Activated T-helper 9 cell treated with anti-CD3 and anti-CD28 coated beads, Interleukin-2, amount 50 U/mL, for 16 hours (primary cell): ENCODE data around the gene RAD18.

ENCODE experiments used
- DNase-seq: peaks from one replicate; pipeline ENCODE4 v3.0.0-alpha.2; 2020; ENCODE audit warnings: low read depth

The RAD18 gene

DNA sequence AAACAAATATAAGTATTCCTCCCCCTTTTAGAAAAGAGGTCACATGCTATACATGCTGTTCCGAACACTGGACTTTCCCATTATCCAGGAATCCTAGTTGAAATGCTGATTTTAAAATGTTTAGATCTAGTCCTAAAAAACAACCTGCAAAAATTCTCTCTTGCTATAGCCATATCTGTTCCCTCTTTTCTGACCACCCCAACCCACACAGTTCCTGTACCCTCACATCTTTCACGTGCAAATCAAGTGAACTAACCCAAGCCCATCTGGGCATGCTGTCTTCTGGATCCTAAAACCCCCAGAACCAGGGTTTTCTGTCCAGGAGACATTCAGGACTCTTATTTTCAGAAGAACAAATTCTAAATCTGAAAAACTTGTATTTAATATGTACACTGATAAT lies 67.4 kb downstream of the RAD18 start:
- DNase-seq: no peak

DNA sequence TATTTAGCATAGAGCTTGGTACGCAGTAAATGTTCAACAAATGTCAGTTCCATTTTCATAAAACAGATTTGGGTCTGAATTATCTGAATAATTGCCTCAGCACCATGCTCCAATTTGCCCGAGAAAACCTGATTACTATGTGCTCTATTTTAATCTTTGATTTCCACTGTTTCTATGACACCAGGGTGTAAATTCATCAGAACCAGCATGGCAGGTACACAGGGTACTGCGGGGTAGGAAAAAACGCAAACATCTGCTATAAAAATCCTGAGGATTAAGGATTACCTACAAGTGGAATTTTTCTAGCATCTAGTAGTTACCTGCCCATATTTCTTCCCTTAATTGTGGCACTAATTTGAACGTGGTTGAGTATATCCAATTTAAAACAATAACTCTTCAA lies 70.3 kb downstream of the RAD18 start:
- DNase-seq: no peak

DNA sequence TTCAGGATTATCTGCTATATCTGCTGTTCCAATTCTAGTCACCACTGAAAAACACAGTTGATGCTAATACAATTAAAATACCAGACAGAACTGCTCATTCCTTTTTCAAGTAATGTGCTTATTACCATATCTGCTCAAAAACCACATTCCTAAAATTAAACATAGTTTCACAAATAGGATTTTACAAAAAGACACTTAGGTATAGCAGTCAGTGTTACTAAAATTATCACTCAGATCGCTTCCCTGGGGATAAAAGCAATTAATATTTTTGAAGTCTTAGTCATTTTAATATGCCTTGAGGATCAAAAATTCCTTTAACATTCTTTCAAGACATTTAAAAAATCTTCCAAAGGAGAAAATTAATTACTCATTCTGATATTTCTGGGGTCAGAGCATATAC lies 71.5 kb downstream of the RAD18 start:
- no peak for DNase-seq

DNA sequence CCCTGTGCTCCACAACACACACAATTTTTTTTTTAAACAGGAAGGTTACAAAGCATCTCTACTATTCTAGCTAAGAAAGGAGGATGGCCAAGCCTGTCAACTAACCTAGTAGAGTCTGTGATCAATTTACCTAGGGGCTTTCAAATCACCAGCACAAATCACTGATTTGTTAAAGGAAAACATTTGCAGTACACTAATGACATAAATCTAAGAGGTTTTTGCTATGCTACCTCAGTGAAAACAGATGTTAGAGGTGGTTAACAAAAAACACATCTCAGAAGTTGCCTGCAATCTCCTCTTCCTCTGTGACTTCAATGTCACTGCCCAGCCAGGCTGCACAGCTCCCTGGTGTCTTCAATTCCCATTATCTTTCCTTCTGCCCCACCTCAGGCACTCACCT lies 72.0 kb downstream of the RAD18 start:
- DNase-seq: no peak

DNA sequence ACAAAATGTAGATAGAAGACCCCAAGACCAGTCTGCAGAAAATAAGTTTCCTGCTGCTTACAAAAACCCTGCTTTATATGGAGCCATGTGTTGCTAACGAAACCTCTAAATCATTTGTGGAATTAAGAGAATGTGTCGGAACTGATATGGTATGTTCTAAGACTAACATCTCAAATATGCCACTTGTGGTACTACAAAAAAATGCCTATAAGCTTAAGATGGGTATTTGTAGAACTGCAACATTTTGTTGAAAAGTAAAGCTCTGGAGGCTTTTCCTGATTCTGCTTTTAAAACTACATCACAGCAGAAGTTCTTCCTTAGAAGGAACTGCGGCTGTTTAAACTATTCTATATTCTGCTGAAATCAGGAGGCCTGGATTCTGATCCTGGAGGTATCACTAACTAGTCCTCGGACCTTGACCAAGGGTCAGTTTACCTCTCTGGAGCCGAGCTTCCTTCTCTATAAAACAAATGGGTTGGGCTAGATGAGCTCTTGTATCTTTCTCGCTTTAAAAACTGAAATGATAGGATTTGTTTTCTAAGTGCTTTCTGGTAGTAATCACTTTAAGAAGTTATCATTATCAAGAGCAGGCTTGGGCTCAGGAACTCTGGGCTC lies 74.9 kb downstream of the RAD18 start:
- no peak for DNase-seq

DNA sequence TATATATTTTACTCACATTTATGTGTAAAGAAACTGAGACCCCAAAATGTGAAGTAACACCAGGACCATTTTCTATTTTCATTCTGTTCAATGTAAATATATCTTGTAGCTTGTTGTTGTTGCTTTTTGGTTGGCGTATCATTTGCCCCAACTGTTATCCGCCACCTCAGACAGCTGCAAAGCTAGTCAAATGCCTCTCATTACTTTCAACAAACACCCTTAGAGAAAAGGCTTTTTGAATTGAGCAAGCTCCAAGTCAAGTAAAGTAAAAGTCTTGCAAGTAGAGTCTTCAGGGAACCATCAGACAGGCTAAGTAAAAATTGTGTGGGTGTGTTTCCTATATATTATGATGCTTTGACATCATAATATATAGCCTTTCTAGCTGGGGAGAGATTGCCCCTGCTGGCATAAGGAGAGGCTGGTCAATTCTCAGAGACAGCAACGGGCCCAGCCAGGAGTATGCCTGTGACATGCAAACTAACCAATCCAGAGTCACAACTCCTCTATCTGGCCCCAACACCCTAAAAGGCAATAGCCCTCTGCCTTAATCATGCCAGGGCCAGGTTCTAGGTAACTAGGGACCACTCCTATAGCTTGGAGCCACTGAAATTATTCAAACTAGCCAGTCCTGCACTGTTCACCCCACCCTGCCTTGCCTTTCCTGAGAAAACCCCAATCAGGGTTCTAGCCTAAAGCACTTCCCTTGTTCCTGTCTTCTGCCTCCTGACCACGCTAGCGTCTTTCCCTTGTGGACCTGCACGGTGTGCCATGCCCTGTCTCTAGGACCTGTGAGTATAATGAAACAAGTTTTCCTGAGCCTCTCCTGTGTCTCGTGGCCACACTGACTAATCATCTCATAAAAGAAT lies 75.6 kb downstream of the RAD18 start:
- DNase-seq: no peak

DNA sequence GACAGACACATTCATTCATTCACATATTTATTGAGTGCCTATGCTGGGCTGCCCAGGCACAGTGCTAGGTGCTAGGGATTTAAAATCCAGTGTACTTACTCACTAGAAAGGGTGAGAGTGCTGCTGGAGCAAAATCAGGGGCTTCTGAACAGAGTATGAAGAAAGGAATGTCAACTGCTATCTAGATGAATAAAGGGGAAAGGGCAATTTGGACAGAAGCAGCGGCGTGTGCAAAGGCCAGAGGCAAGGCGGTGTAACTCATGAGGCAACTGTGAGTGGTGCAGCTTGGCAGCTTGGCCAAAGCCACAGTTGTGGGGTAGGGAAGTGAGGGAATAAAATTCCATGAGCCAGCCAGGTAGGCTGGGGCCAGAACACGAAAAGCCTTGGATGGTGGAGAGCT lies 76.7 kb downstream of the RAD18 start:
- DNase-seq: no peak

DNA sequence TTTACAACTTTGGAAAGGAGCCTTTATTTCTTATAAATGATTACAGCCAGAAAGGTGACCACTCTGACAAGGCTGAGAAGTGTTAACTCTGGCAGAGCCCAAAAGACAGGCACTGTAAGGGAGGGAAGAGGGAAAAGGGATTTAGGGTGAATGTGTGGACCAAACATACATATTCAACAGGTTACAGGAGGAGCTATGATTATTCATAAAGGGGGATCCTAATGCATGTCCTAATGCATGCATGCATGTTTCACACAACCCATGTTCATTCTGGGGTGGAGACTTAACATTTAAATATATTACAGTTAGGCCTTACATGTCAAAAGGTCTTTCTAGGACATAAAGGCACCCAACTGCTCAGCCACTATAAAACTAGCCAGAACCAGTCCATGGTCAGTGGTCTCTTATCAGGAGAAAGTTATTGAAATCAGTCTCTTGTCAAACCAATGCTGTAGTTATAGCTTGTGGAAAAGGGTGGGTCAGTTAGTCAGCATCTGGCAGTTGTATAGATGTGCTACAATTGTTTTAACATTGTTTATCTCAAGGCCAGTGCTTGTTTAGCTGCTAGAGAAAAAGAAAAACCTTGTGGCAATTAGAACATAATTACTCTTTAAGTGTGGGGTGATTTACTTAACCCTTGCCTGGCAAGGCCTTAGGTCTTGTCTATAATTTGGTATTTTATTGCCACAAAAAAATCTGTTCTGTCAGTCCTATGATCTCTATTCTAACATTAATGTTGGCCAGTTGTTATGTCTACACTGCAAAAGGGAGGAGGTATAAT lies 77.5 kb downstream of the RAD18 start:
- DNase-seq: no peak

DNA sequence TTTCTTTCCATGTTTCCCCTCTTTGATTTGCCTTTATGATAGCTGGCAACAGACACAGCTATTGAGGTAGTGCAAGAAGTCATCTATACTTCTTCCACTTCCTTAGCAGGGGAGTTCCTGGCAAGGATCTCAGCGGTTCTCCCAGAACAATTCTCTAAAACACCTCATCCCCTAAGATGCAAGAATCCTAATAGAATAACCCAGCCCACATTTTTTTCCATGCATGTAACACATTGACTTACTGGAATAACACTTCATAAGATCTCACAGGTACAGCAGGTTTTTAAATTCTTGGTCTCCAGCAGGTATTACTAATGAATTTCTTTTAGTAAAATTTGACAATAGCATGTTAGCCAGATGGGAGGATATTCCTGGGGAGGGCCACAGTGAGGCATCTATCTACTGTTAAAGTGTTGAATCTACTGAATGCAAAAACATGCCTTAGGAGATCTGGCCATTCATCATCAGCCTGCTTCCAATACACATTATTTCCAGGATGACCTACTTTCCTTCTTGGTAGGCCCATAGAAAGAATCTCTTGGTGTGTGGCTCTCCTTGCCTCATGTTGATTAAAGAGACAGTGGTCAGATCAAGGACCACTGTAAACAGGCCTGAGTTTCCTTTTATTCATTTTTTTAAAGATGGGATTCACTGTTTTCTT lies 78.5 kb downstream of the RAD18 start:
- DNase-seq: no peak

DNA sequence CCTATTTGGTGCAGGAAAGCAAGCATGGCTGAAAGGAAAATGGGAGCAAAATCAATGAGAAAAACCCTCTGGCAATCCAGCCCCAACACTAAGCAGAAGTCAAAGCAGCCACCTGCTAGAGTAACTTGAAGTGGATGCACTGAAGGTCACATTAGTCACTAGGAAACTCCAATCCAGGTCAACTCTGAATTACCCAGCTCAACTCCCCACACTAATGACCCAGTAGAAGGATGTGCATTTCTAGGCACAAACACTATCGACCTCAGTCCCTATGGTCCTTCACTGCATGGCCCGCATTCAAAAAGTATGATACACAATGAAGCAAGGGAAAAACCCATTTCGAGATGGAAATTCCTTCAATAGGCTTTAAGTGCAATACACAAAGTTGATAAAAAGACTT lies 80.6 kb downstream of the RAD18 start:
- DNase-seq: no peak

DNA sequence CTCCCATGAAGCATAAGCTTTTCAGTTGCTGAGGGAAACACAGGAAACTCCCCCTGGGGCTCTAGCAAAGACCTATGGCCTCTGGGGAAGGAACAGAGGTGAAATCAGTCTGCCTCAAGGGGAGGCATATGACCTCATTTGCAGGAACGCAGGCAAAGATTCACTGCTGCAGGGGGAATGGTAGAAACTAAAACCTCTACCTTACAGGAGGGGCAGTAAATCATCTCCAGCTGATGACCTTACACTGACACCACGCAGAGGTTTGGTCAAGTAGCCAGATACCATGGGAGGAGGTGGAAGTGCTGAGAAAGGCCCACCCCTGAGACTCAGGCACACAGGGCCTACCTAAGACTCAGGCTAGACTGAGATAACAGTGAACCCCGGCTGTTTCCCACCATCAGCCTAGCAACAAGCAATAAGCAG lies 81.1 kb downstream of the RAD18 start:
- no peak for DNase-seq

DNA sequence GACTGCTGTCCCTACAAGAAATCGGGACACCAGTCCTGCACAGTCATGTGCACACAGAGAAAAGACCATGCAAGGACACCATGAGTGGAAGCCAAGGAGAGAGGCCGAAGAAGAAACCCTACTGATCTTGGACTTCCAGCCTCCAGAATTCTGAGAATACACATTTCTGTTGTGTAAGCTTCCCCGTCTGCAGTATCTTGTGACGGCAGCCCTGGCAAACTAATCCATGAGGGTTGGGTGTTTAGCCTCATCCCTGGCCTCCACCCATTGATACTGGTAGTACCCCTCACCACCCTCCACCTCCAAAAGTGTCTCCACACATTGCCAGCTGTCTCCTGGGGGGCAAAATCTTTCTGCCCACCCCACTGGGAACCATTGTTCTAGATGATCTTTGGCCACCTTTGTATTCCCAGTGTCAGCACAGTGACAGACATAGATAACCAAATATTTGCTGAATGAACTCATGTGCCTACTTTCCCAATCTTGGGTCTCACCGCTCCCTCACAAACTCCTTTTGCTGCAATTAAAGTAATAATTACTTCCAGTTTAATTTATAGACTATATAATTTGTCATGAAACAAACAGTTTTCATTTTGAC lies 83.8 kb downstream of the RAD18 start:
- DNase-seq: no peak

DNA sequence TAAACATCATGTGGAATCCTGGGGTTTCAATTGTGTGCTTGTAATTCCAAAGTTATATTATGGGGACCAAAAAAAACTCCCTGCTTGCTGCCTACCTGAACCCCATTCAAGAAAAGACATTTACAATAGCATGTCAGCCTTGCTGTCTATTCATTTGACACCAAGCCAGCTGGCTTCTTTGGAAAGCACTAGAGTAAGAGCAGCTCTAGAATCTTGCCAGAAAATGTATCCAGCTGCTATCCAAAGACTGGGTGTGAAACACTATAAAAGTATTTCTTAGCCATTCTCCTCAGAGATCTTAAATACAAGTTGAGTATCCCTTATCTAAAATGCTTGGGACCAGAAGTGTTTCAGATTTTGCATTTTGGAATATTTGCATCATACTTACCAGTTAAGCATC lies 87.4 kb downstream of the RAD18 start:
- DNase-seq: no peak

DNA sequence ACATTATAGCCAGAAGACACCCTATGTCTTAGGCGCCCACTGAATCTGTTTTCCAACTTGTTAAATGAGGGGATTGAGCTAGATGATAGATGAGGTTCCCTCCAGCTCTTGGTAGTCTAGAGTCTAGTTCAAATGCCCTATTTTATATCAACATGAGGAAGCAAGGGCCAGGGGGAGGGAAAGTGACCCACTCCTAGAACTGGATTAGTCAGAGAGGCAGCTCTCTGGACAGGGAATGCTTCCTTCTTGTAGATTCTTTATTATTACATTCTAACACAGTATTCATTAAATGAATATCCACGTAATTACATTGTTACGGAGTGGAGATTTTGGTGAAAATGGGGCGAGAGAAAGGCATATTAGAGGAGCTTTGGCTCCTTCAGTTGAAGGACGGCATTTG lies 89.5 kb downstream of the RAD18 start:
- DNase-seq: no peak

DNA sequence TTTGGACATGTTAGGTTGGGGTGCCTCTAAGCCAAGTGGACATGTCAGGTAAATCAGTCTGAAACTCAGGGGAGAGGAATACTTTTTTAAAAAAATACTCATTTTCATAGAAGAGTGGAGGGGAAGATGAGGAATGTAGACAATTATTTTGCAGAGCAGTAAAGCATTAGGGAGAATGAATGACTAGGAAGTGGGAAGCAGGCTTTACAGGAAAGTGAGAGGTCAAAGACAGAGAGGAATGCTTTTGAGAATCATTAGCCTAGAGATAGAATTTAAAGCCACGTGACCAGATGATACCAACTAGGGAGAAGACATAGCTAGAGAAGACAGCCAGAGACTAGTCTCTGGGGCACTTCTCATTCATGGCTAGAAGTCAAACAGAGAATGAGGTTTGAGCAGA lies 91.0 kb downstream of the RAD18 start:
- no peak for DNase-seq

DNA sequence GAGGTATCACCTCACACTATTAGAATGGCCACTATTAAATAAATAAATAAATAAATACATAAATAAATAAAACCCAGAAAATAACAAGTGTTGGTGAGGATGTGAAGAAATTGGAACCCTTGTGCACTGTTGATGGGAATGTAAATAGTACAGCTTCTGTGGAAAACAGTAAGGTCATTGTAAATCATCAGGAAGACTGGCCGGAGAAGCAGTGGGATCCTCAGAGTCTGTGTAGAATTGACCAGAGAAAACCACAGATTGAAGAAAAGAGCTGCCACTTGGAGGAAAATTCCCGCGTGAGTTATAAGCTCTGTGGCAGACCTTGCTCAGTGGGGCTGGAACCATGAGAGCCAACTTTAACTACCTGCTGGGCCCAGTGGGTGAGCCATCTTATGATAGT lies 92.0 kb downstream of the RAD18 start:
- no peak for DNase-seq

DNA sequence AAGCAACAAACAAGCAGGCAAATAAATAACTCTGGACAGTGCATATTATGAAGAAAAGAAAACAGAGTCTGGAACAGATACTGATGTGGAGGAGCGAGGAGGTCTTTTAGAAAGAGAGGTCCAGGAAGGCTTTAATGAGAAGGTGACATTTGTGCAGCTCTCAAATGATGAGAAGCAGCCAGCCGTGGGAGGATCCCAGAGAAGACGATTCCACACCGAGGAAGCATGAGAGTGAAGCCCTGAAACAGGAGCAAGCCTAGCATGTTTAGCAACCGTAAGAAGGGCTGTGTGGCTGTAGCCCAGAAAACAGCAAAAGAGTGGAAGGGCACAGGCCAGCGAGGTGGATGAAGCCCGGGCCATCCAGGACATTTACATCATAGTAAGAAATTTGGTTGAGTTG lies 93.1 kb downstream of the RAD18 start:
- no peak for DNase-seq

DNA sequence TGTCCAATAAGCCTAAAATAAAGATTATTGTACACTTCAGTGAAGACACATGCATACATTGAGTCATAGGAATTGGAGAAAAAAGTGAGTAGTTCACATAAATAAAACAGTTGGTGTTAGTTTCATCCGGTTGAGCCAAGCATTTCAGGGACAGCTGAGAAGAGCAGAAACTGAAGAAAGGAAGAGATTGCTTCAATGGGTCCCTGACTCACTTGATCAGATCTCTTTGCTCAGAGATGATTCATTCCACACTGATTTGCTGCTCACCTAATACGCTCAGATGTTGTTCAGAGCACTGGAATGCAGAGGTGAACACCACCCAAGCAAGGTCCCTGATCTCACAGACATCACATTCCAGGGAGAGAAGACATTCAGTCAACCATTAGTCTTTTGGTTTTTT lies 93.7 kb downstream of the RAD18 start:
- no peak for DNase-seq

DNA sequence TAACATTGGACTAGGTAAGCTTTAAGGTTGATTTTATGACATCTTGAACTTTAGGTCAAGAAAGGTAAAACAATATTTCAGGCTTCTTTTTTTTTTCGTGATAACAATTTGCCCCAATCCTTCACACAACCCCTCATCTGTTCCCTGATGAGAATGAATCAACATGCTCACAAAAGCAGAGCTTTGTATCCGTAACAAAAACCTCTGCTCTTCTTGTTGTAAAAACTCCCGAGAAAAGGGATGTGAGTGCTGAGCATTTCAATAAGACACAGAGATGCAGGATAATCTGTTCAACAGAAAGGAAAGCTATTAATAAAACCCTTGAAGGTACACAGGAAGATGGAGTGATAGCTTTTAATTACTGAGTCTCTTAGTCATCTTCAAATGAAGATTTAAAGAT lies 94.3 kb downstream of the RAD18 start:
- DNase-seq: no peak

DNA sequence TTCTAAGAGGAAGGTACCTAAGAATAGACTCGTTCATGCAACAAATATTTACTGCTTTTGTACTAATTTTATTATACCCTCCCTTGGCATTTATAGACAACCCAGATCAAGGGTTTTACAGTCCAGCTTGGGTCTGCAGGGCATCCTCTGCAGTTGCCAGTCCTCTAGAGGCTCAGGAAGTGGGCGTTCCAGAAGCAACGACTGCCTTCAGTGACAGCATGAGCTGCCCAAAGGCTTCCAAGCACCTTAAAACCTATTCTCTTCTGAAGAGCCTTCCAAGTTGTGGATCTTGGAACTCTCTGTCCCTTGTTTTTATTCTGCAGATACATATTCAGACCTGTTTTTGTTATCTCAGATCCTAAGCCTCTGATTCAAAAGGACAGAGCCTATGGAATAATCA lies 95.6 kb downstream of the RAD18 start:
- no peak for DNase-seq

DNA sequence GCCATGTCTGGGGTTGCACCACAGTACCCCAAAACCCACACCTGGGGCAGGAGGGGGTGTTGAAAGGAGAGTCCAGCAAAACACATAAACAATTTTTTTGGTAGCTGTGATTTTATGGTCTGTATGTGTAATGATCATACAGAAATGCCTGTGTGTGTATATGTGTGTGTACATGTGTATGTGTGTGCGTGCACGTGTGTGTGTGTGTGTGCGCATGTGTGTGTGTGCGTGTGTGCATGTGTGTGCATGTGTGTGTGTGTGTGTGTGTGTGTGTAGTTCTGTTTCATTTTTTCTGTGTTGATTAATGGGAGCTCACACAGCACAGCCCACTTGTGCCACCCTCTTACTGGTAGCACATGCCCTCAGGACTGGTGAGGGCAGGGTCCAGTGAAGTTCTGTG lies 97.6 kb downstream of the RAD18 start:
- DNase-seq: no peak
